GM06990 (cell line): ENCODE data around the gene PKNOX1.
"Not testable (repeated sequence)": the region's sequence is repeated elsewhere in the genome, so short reads cannot be mapped to it uniquely, and the experiment has no call there.

Experiments
- DNase-seq: peaks from one replicate; pipeline ENCODE4 v3.0.0-alpha.2; 2011; ENCODE audit not compliant: insufficient read length; ENCODE audit errors: extremely low read depth
- H3K27me3 ChIP-seq: replicated peaks from 2 replicates; pipeline ENCODE4 v1.6.0; 2011; ENCODE audit warnings: low read length; ENCODE audit not compliant: control insufficient read depth, insufficient read depth
- H3K36me3 ChIP-seq: 2 replicates; pipeline ENCODE4 v1.5.1; 2011; ENCODE audit warnings: low read length; ENCODE audit not compliant: control insufficient read depth, insufficient read depth
- H3K4me3 ChIP-seq: replicated peaks from 2 replicates; pipeline ENCODE4 v1.5.1; 2011; ENCODE audit warnings: low read depth, mild to moderate bottlenecking, control low read depth, low read length
- TF ChIP-seq, protein P1 (sequence below): IDR thresholded peaks from 2 replicates; pipeline ENCODE4 v1.5.1; 2011; ENCODE audit warnings: low read length, control low read depth, mild to moderate bottlenecking, inconsistent platforms; ENCODE audit not compliant: insufficient read depth, poor library complexity, severe bottlenecking

Gene PKNOX1

DNA sequence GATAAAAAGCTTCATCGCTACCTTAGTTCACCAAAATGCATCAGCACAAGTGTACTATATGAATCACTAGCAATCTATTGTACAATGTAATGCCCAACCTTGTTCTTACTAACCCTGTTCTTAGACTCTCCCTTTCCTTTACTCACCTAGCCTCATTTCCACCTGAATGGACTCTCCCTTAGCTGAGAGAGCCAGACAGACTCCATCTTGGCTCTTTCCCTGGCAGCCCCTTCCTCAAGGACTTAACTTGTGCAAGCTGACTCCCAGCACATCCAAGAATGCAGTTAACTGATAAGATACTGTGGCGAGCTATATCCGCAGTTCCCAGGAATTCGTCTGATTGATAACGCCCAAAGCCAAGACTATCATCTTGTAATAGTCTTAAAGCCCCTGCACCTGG lies 38.0 kb upstream of the PKNOX1 start:
- not testable (repeated sequence) for H3K27me3 ChIP-seq

DNA sequence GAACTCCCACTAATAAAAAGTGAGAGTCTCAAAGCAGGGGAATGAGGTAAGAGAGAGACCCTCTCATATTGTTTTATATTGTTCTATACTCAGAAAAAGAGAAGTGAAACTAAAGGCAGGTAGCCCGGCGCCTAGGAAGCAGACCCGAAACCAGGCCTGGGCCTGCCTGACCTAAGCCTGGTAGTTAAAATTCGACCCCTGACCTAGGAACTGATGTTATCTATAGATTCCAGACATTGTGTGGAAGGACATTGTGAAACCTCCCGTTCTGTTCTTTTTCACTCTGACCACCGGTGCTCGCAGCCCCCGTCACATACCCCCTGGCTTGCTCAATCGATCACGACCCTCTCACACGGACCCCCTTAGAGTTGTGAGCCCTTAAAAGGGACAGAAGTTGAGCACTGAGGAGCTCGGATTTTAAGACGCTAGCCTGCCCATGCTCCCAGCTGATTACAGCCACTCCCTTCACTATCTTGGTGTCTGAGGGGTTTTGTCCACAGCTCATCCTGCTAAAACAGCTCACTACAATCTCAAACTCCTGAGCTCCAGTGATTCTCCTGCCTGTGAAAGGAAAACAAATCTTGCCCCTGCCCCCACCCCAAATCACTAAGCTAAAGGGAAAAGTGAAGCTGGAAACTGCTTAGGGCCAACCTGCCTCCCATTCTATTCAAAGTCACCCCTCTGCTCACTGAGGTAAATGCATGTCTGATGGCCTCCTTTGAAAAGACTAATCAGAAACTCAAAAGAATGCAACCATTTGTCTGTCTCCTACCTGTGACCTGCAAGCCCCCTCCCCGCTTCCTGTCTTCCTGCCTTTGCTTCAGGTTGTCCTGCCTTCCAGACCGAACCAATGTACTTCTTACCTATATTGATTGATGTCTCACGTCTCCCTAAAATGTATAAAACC lies 37.1 kb upstream of the PKNOX1 start:
- not testable (repeated sequence) for DNase-seq, H3K27me3 ChIP-seq, H3K4me3 ChIP-seq, H3K36me3 ChIP-seq

More for the DNA sequence above, 38.0 kb upstream of the PKNOX1 start:
- not testable (repeated sequence) for DNase-seq, H3K4me3 ChIP-seq, H3K36me3 ChIP-seq

DNA sequence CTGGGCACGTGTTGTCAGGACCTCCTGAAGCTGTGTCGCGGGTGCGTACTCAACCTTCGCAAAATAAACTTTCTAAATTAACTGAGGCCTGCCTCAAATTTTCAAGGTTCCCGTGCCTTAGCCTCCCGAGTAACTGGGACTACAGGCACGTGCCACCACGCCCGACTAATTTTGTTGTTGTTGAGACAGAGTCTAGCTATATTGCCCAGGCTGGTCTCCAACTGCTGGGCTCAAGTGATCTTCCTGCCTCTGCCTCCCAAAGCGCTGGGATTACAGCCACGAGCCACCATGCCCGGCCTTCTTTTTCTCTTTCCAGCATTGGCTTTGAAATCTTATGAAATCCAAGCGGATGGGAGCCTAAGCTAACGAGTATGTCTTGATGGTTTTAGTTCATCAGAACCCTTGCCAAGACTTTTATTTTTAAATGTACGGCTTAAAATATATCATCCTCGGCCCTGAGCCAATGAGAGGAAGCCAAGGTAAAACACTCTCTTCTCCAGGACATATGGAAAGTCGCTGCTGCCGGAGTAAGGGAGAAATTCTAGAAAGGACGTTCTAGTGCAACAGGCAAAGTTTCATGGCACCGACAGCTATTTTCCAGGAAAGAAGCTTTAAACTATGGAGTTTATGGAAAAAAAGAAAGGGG lies 36.3 kb upstream of the PKNOX1 start:
- no peaks in the 10 kb centered on the region for H3K36me3 ChIP-seq
- TF ChIP-seq, protein P1, sequence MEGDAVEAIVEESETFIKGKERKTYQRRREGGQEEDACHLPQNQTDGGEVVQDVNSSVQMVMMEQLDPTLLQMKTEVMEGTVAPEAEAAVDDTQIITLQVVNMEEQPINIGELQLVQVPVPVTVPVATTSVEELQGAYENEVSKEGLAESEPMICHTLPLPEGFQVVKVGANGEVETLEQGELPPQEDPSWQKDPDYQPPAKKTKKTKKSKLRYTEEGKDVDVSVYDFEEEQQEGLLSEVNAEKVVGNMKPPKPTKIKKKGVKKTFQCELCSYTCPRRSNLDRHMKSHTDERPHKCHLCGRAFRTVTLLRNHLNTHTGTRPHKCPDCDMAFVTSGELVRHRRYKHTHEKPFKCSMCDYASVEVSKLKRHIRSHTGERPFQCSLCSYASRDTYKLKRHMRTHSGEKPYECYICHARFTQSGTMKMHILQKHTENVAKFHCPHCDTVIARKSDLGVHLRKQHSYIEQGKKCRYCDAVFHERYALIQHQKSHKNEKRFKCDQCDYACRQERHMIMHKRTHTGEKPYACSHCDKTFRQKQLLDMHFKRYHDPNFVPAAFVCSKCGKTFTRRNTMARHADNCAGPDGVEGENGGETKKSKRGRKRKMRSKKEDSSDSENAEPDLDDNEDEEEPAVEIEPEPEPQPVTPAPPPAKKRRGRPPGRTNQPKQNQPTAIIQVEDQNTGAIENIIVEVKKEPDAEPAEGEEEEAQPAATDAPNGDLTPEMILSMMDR: no peak
- H3K27me3 ChIP-seq: no peaks in the 10 kb centered on the region
- DNase-seq: no peak
- no peak overlapping the region for H3K4me3 ChIP-seq

DNA sequence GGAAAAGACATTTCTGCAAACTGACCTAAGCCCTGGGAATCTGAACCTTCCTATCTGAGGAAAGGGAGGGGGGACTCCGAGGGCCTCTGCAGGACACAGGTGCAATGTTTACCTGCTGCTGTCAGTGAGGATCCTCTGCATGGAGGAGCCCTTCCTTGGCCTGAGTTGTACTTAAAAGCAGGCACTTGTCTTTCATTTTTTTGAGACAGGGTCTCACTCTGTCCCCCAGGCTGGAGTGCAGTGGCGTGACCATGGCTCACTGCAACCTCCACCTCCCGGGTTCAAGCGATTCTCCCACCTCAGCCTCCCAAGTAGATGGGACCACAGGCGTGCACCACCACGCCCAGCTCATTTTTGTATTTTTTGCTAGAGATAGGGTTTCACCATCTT lies 35.8 kb upstream of the PKNOX1 start:
- H3K4me3 ChIP-seq, DNase-seq, H3K27me3 ChIP-seq, H3K36me3 ChIP-seq: not testable (repeated sequence)

DNA sequence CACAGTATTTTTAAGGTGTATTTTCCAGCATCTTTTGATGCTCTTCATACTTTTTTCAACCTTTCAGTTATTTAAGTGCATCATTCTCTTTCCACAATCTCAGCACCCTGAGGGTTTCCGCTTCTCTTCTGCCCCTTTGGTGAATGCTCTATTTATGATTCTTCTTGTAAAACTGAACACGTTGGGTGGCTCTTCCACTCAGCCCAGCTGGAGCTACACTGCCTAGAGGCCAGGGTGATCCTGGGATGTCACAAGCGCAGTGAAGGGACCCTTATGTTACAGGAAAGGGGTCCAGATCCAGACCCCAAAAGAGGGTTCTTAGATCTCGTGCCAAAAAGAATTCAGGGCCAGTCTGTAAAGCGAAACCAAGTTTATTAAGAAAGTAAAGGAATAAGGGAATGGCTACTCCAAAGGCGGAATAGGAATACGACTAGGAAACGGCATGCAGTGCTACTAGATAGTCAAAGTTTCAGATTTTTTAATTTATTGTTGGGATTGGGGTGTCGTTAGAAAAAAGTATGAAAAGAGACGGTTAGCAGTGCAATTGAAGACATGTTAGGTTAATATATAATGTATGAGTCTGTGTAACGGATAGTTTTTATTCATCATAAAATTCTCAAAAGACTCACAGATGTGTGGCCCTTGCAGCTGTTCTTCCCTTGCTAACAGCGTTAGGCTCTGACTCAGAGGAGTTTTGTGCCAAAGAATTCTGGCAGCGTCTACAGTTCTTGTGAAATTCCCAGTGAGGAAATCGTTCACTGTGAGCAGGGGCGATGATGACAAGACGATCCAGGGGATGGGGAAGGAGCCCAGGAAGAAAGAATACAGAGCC lies 34.6 kb upstream of the PKNOX1 start:
- no peak for DNase-seq
- H3K27me3 ChIP-seq: no peaks in the 10 kb centered on the region
- H3K36me3 ChIP-seq: no peaks in the 10 kb centered on the region
- TF ChIP-seq, protein P1: no peak
- no peak overlapping the region for H3K4me3 ChIP-seq

DNA sequence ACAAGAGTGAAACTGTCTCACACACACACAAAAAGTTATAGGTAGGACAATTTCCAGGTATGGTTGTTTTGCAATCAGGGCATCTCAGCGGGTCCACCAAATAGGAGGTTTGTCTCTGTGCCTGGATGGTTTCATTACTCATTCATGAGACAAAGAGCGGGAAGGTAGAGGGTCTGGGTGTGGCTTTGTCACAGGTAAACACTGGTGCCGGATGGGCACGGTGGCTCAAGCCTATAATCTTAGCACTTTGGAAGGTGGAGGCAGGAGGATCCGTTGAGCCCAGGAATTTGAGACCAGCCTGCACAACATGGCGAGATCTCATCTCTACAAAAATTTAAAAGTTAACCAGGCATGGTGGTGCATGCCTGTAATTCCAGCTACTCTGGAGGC lies 32.7 kb upstream of the PKNOX1 start:
- Histone ChIP-seq H3K36me3 (no peaks in the 10 kb centered on the region), H3K27me3 (no peaks in the 10 kb centered on the region), H3K4me3 (no peak overlapping the region)
- TF ChIP-seq, protein P1: no peak
- no peak for DNase-seq

DNA sequence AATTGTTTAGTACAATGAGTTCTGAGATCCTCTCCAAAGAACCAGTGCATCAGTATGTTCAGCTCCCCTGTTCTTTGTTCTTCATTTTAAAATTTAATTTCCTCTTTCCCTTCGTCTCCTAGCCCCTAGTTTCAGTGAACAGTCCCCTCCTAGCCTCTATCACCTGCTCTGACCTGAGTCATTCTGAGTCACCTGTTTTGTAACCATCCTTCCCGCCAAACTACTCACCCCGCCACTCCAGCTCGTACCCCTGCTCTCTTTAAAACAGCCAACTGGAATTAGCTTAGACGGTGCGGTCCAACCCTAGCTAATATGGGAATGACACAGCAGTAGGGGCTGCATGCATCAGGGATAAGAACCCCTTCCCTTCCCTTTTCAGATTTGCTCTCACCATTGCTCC lies 32.1 kb upstream of the PKNOX1 start:
- no peak for DNase-seq
- Histone ChIP-seq H3K36me3 (no peaks in the 10 kb centered on the region), H3K27me3 (no peaks in the 10 kb centered on the region), H3K4me3 (no peak overlapping the region)
- TF ChIP-seq, protein P1: no peak

DNA sequence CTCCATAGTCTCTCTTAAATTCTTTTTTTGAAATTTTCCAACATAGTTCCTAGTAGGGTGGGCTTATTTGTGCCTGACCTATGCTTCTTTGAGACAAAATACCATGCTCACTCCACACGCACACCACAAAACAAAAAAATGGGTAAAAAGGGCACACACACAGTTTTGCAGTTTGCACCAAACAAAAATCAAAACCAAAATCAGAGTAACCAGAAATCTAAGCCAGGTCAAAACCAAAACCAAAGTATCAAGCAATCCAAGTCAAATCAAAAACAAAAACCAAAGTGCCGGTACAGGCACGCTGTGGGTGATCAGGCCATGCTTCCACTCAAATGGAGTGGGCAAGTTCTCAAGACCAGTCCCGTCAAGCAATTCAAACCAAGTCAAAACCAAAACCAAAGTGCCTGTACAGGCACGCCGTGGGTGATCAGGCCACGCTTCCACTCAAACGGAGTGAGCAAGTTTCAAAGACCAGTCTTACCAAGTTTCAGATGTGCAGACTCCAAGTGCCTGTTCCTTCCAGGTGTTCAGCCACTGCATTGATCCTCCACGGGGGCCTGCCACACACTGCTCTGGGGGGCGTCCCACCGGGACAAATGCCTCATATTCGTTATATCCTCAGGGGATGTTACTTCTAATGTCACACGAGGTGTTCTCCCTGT lies 25.1 kb upstream of the PKNOX1 start:
- H3K27me3 ChIP-seq, H3K4me3 ChIP-seq, H3K36me3 ChIP-seq, DNase-seq: not testable (repeated sequence)

DNA sequence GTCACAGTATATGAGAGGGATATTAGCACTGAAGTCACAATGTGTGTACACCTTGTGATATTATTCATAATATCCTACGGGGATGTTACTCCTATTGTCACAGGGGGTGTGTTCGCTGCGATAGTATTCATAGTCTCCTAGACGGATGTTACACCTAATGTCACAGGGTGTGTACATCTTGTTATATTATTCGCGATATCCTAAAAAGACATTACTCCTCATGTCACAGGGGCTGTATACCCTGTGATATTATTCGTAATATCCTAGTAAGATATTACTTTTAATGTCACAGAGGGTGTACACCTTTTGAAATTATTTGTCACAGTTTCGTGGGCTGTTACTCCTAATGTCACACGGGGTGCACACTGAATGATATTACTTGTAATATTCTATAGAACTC lies 23.2 kb upstream of the PKNOX1 start:
- not testable (repeated sequence) for H3K36me3 ChIP-seq, H3K27me3 ChIP-seq, H3K4me3 ChIP-seq, DNase-seq
